Mucosa of descending colon (tissue), 3 donors: ENCODE data around the gene KCNK5. TPM values are rescaled to one million over a fixed set of nuclear protein-coding genes. Genes with fewer than 3 reads are reported as not detected.

Experiments used
- ATAC-seq: fragments of 200-7000 bp; cut with Tn5 transposase; one replicate; pipeline ENCODE4 v1.9.1; 2020; ENCODE audit warnings: mild to moderate bottlenecking, moderate library complexity
- DNase-seq, 3 donors: peaks; one replicate each; pipeline ENCODE4 v3.0.0-alpha.2; 2020
- H3K36me3 ChIP-seq: fragments of 200-600 bp; one replicate; pipeline ENCODE4 v1.8.0; 2021; ENCODE audit warnings: low read depth, mild to moderate bottlenecking
- H3K4me1 ChIP-seq: fragments of 200-600 bp; one replicate; pipeline ENCODE4 v1.8.0; 2021; ENCODE audit warnings: low read depth, mild to moderate bottlenecking
- H3K4me3 ChIP-seq: fragments of 200-600 bp; one replicate; pipeline ENCODE4 v1.8.0; 2021; ENCODE audit warnings: mild to moderate bottlenecking
- H3K9me3 ChIP-seq: fragments of 200-600 bp; one replicate; pipeline ENCODE4 v1.8.0; 2021; ENCODE audit warnings: mild to moderate bottlenecking
- intact Hi-C, 2 donors: fragments of 100-400 bp; cut with DNase I in 1 of 2; cut with micrococcal nuclease in 1 of 2; formaldehyde crosslinking; loops; one replicate each; pipeline versions ENCODE4 v1.11.0 to v1.11.1; 2022; cut with DNase I, micrococcal nuclease
- long read RNA-seq, 2 donors: library from polyadenylated mRNA; unstranded; transcript quantifications; one replicate each; pipeline ENCODE4 v2.0.0, GENCODE V29; 2019 to 2021
- total RNA-seq, 3 donors: library from RNA; stranded (reverse); fragmentation: NEBNext Ultra II Directional in 2 of 3; extraction: Animal tissue kit (Norgen Biotek cat#: 25700) in 2 of 3; gene quantifications; one replicate each; pipeline versions ENCODE4 v1.2.1 to v1.2.4, GENCODE V29; 2021 to 2023
- TF ChIP-seq, protein P1 (sequence below): fragments of 200-600 bp; IDR thresholded peaks from one replicate; pipeline ENCODE4 v1.8.0; 2022; ENCODE audit warnings: antibody characterized with exemption, mild to moderate bottlenecking
- donor health status: DM: no; HTN: no; CAD: no; lungs with moderate emphysema.
- donor health status: DM: no; HTN: no; CAD: no.
- donor health status: DM: no; HTN: yes; CAD: no.

The KCNK5 gene
- 10 to 100 TPM; 33.6 to 69.8 (median 42.7) TPM for total RNA-seq
- long read RNA-seq, donor 1, transcript KCNK5-201 (5 exons, 3,756 nt) = major isoform, 36 of 75 reads
- long read RNA-seq, donor 1, partial matches to known transcripts = 7 of 75 reads
- long read RNA-seq, donor 1, other reads (novel, unspliced or antisense) = 32 of 75 reads
- long read RNA-seq, donor 2, partial matches to known transcripts = 0 of 16 reads
- long read RNA-seq, donor 2, other reads (novel, unspliced or antisense) = 12 of 16 reads

DNA sequence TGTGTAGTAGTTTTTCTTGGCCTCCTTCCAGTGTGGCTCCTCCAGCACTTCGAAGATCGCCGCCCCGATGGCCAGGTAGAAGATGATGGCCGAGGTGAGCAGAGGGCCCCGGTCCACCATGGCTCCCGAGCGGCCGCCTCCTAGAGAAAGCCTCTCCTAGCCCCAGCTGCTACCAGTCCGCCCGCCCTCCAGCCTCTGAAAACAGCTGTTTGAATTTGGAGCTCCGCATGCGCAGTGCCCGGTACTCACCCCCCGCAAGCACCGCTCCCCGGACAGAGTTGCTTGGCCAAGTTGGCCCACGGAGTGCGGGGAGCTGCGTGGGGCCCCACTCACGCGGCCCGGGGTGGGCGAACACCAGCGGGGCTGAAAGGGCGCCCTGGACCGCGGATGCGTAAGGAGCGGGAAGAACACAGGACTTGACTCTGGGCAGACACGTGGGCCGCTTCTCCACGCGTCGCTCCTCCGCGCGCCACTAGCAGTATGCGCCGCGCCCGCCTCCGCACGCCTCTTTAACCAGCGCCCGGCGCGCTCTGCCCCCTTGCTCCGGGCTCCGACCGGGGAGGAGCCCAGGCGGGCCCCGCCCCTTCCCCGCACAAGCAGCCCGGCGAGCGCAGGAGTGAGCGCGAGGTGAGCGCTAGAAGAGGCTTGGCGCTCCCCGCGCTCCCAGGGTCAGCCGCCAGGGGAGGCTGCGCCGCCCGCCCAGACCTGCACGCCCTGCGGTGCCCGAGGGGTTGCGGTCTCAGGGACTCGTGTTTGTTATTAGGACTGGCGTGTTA is at the start of gene KCNK5:
TSS of gene KCNK5 (minus strand) at position 484 of the 776 bp plus-strand sequence. CDS start at position 120, 364 bp downstream.
- H3K36me3 ChIP-seq = no peaks in the 10 kb centered on the region

GRCh38 chr6:39276379-39276995 is 47.2 kb upstream of the KCNK5 start:
- Histone ChIP-seq H3K4me1 (peaks cover 25% of the 10 kb centered on the region), H3K36me3 (no peaks in the 10 kb centered on the region), H3K4me3 (no peak overlapping the region), H3K9me3 (no peaks in the 10 kb centered on the region)
- ATAC-seq (peak; percentile 45), DNase-seq (peak in 1 of 3 donors; percentile 62)
- TF ChIP-seq, protein P1, sequence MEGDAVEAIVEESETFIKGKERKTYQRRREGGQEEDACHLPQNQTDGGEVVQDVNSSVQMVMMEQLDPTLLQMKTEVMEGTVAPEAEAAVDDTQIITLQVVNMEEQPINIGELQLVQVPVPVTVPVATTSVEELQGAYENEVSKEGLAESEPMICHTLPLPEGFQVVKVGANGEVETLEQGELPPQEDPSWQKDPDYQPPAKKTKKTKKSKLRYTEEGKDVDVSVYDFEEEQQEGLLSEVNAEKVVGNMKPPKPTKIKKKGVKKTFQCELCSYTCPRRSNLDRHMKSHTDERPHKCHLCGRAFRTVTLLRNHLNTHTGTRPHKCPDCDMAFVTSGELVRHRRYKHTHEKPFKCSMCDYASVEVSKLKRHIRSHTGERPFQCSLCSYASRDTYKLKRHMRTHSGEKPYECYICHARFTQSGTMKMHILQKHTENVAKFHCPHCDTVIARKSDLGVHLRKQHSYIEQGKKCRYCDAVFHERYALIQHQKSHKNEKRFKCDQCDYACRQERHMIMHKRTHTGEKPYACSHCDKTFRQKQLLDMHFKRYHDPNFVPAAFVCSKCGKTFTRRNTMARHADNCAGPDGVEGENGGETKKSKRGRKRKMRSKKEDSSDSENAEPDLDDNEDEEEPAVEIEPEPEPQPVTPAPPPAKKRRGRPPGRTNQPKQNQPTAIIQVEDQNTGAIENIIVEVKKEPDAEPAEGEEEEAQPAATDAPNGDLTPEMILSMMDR = no peak
- intact Hi-C loops = no loop called here

More for the DNA sequence above, at the start of gene KCNK5:
- intact Hi-C loops = loop anchor here in 1 of 2 donors (2.0 kb wide), 1 partner anchor 74 kb away; no protein-coding TSS in a partner anchor
- peak; percentile 89 to 94 (median 92) for DNase-seq
- ATAC-seq = peak; percentile 87
- TF ChIP-seq, protein P1 = peak; percentile 95
- Histone ChIP-seq H3K4me1 (peaks cover 18% of the 10 kb centered on the region), H3K9me3 (no peaks in the 10 kb centered on the region), H3K4me3 (peak within 1 kb of the TSS; percentile 27)

GRCh38 chr6:39274903-39275302 is 45.6 kb upstream of the KCNK5 start:
- no peaks in the 10 kb centered on the region for H3K36me3 ChIP-seq
- intact Hi-C loops = no loop called here
- no peaks in the 10 kb centered on the region for H3K9me3 ChIP-seq
- peaks cover 15% of the 10 kb centered on the region for H3K4me1 ChIP-seq
- ATAC-seq (no peak), DNase-seq (no peak)
- TF ChIP-seq, protein P1 = no peak
- no peak overlapping the region for H3K4me3 ChIP-seq

DNA sequence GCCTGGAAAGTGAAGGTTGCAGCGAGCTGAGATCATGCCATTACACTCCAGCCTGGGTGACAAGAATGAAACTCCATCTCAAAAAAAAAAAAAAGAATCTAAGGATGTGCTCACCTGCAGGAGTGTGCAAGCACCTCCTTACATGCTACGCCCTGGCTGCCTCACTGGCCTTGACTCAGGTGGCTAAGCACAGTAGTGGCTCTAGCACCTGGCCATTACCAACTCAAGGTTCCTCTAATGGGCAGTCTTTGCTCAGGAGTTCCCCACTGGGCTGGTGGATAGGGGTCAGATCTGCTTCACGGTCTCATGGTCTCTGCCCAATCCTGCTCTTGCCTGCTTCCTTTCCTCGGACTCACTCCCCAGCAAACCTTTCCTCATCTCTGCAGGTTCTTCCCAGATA is 45.2 kb upstream of the KCNK5 start:
- no peak overlapping the region for H3K4me3 ChIP-seq
- H3K36me3 ChIP-seq = no peaks in the 10 kb centered on the region
- TF ChIP-seq, protein P1 = no peak
- ATAC-seq (no peak), DNase-seq (no peak)
- H3K9me3 ChIP-seq = no peaks in the 10 kb centered on the region
- peaks cover 11% of the 10 kb centered on the region for H3K4me1 ChIP-seq
- intact Hi-C loops = no loop called here

DNA sequence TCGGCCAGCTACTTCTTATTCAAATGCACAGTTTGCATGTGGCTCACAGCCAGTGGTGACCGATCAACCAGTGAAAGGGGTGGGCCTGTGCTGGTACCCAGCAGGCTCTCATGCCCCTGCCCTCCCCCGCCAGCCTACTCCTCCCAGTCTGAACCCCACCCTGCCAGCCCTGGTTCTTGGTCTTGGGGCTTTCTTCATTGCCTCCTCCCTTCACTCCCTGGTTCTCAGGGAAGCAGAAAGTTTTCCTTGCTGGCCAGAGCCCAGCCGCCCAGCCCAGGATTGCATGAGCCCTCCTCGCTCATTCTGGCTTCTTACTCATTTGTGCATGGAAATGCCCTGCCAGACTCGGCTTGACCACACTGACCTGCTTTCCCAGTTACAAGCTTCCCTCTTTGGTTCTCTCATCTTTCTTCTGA is 44.1 kb upstream of the KCNK5 start:
- H3K9me3 ChIP-seq = no peaks in the 10 kb centered on the region
- intact Hi-C loops = no loop called here
- peak in 2 of 3 donors; percentile 46 to 67 for DNase-seq
- H3K4me1 ChIP-seq = peaks cover 5% of the 10 kb centered on the region
- no peak overlapping the region for H3K4me3 ChIP-seq
- no peaks in the 10 kb centered on the region for H3K36me3 ChIP-seq
- peak; percentile 54 for ATAC-seq
- TF ChIP-seq, protein P1 = no peak
